LHCN-M2 (cell line): ENCODE measurements around the gene SYCE3. TPM values are rescaled to one million over a fixed set of nuclear protein-coding genes. Genes with fewer than 3 reads are reported as not detected.
"Not testable (repeated sequence)": the region's sequence is repeated elsewhere in the genome, so short reads cannot be mapped to it uniquely, and the experiment has no call there.

ENCODE experiments used
- DNase-seq: peaks from one replicate; pipeline ENCODE4 v3.0.0-alpha.2; 2012; ENCODE audit warnings: low read depth
- total RNA-seq: library from RNA; depleted of rRNA; stranded (reverse); fragments of >200 nt; gene quantifications from 2 replicates; pipeline ENCODE4 v1.2.3, GENCODE V29; 2014

The SYCE3 gene
- total RNA-seq, 1 experiment from 2014 or later: not detected

DNA sequence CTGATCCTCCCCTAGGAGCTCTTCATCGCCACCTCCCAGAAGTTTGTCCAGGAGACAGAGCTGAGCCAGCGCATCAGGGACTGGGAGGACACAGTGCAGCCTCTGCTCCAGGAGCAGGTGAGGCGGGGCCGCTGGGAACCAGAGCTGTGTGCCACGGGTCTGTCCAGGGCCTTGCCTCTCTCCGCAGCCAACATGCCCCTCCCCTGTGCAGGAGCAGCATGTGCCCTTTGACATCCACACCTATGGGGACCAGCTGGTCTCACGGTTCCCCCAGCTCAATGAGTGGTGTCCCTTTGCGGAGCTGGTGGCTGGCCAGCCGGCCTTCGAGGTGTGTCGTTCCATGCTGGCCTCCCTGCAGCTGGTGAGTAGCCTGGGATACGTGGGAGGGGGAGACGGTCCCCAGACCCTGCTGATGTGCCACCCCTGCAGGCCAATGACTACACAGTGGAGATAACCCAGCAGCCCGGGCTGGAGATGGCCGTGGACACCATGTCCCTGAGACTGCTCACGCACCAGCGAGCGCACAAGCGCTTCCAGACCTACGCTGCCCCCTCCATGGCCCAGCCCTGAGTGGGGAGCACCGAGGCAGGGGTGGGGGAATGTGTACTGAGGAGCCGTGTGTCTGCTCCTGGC is 39.8 kb downstream of the SYCE3 start:
- no peak for DNase-seq

- no peak for DNase-seq
Measured at GRCh38 chr22:50522208-50522805, 40.4 kb downstream of the SYCE3 start.

DNA sequence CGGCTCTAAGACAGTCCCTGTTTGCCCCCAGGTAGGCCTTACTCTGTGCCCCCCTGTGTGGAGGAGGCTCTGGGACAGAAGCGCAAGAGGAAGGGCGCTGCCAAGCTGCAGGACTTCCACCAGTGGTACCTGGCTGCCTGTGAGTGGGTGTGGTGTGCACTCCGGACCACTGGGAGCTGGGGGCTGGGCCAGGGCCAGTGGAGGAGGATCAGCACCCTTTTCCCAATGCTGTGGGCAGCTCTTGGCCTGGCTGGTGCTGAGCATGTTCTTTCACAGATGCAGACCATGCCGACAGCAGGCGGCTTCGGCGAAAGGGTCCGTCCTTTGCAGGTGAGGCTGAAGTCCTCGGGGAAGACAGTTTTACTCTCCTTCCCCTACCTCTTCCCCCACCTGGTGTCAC is 41.0 kb downstream of the SYCE3 start:
- DNase-seq: no peak

GRCh38 chr22:50520826-50521453 is 41.8 kb downstream of the SYCE3 start:
- no peak for DNase-seq

GRCh38 chr22:50520184-50520583 is 42.5 kb downstream of the SYCE3 start:
- not testable (repeated sequence) for DNase-seq

DNA sequence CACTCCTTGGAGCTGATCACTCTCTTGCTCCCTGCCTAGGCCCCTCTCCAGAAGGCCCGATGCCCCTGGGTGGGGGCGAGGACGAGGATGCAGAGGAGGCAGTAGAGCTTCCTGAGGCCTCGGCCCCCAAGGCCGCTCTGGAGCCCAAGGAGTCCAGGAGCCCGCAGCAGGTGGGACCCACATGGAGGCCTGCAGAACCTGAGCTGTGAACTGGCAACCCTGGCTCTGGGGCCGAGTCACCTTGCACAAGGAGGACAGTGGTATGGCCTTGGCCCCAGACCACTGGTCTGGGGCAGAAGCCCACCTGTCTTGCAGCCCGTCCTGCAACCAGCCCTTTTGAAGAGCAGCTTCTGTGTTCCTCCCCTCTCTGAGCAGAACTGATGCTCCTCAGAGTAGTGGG is 43.6 kb downstream of the SYCE3 start:
- DNase-seq: no peak

DNA sequence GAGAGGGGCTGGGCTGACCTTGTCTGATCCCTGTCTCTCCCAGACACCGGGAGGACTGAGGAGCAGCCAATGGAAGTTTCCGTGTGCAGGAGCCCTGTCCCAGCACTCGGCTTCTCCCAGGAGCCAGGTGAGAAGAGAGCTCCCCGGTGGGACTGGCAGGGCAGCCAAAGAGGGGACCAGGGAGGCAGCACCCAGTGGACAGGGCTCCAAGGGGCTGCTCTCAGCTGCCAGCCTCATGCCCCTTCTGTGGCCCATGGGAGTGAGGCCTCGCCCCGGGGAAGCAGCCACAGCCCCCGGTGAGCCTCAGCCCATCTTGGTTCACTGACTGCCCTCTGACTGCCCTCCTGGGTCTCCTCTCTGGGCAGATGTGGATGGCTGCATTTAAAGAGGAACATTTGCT is 44.1 kb downstream of the SYCE3 start:
- DNase-seq: no peak

- no peak for DNase-seq
Measured at GRCh38 chr22:50517495-50518260, 45.0 kb downstream of the SYCE3 start.

DNA sequence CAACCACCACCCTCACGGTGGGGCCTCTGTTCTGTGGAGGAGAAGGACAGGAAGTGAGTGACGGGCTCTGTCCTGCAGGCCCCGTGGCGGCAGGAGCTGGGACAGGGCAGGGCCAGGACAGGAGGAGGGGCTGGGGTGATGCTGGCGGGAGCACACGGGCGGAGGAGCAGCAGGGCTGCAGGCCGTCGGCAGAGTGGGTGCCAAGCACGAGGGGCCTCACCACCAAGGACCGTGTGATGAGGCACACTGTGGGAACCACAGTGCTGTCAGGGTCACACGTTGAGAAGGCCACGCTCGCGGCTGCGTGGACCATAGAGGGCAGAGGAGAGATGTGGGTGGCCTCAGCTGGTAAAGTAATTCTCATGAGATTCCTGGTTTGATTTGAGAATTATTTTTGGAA is 45.8 kb downstream of the SYCE3 start:
- DNase-seq: no peak

GRCh38 chr22:50516068-50516467 is 46.7 kb downstream of the SYCE3 start:
- DNase-seq: no peak

DNA sequence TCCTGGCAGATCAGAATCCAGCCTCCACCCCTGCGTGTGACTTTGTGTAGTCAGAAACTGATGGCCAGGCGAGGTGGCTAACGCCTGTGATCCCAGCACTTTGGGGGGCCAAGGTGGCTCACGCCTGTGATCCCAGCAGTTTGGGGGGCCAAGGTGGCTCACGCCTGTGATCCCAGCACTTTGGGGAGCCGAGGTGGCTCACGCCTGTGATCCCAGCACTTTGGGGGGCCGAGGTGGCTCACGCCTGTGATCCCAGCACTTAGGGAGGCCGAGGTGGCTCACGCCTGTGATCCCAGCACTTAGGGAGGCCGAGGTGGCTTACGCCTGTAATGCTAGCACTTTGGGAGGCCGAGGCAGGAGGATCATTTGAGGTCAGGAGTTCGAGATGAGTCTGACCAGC is 49.5 kb downstream of the SYCE3 start:
- no peak for DNase-seq

- no peak for DNase-seq
Measured at GRCh38 chr22:50508897-50509296, 53.8 kb downstream of the SYCE3 start.

- peak; percentile 96 for DNase-seq
Measured at GRCh38 chr22:50507991-50508884, 54.5 kb downstream of the SYCE3 start, which contains the start of gene NCAPH2. TSS of gene NCAPH2 (plus strand) at chr22:50508224. CDS start at chr22:50508338, 114 bp downstream.

DNA sequence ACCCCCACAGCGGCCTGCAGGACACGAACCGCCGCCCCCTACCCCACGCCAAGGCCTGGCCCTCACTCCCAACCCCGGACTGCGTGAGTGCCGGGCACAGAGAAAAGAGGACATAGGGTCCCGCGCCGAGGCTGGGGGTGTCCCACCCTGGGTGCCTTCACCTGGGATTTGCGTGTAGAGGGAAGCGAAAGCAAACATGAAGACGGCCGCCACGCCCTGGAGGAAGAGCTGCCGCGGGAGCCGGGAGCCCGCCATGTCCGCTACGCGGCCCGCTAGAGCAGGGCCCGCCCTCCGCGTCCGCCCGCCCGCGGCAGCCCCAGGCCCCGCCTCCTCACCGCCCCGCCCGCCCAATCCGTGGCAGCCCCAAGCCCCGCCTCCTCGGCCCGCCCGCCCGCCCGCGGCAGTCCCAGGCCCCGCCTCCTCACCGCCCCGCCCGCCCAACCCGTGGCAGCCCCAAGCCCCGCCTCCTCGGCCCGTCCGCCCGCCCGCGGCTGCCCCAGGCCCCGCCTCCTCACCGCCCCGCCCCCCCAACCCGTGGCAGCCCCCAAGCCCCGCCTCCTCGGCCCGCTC is 55.2 kb downstream of the SYCE3 start, which contains the start of gene LMF2:
Gene LMF2, minus strand, starts transcription at position 282 of the 570 bp plus-strand sequence. Its CDS starts 27 bp downstream, at position 255.
- no peak for DNase-seq

- no peak for DNase-seq
Measured at GRCh38 chr22:50506611-50507420, 55.9 kb downstream of the SYCE3 start.

DNA sequence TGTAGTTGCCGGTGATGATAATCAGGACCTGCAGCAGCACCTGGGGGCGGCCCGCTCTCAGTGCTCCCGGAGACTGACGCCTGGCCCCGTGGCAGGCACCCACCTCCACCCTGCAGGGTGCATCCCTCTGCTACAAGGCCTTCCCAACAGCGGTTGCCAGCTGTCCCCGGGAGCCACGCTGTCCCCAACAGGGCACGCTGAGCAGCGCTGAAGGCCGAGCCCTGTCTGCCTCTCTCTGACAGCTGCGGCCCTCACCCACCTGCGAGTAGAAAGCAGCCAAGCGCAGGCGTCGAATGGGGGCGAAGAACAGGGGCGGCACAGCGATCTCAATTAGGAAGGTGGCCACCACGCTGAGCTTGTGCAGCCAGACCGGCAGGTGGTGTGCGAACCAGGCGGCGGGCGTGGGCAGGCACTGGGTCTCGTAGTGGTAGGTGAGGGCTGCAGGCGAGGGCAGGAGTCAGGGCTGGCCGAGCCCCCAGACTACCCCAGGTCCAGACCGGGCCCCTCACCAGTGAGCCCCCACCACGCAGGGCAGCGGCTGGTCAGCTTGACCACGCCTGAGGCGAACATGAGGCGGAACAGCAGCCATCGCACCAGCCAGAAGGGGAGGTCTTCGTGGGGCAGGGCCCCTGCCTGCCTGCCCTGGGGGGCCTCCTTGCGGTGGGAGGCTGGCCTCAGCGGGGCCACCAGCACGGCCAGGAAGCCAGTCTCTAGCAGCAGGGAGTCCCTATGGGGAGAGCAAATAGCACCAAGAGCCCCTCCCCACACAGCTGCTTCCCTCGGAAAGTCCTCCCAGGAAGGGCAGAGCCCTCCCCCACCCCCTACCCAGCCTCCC is 56.7 kb downstream of the SYCE3 start:
- DNase-seq: no peak

DNA sequence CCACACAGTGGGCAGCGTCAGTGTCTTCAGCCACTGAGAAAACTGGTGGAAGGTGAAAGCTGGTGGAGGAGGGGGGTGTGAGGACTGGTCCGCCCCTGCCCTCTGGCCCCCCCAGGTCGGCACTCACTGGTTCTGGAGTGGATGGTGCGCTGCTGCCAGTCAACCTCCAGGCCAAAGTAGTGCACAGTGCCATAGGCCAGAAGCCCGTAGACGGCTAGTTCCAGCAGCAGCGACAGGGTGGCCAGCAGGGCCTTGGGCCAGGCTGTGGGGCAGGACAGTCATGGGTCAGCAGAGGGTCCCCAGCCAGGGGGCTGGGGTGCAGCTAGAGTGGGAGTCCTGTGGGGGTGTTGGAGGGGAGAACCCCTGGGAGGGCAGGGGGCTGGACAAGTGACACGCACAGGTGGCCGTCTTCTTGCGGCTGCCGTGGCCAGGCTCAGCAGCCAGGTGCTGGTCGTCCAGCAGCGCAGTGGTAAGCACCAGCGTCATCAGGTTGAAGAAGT is 57.4 kb downstream of the SYCE3 start:
- no peak for DNase-seq

DNA sequence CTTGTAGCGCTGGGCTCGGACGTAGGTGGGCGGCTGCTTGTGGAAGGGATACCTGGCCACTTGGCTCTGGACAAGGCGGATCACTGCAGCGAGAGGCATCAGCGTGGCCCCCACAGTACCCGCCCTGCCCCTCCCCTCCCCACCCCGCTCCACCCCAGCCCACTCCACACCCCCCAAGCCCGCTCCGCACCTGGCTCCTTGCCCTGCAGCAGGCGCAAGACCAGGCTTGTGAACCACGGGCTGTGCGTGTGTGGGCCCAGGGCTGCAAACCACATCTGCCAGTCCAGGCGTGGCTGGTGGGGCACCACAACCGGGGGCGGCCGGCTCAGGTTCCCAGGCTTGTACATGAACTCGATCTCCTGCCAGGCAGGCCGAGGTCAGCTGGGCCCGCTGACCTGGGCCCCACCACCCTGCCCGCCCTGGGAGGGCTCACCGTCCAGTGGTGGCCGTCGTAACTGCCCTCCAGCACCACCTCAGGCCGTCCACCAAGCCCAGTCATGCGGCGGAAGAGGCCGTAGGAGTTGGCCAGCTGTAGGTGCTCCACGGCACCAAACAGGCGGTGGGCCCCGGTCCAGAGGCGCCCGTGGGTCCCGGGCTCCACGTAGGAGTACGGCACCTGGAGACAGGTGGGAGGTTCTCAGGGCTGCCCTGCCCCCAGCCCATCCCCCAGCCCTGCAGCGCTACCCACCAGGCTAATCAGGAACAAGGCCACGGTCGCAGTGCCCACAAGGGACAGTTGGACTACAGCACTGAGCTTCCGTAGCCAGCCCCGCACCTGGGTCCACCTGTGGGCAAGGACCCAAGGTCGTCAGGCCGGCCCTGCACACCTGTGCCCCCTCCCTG is 58.1 kb downstream of the SYCE3 start:
- no peak for DNase-seq
